Neural progenitor cell (in vitro differentiated cells): ENCODE results near the gene SCYGR1.

Experiments
- EZH2 ChIP-seq: fragments of 200-600 bp; sonication (generic); IDR thresholded peaks from 2 replicates; pipeline ENCODE4 v1.6.1; 2017; ENCODE audit warnings: antibody characterized with exemption, mild to moderate bottlenecking, moderate library complexity
- TF ChIP-seq, protein P1 (sequence below): fragments of 200-600 bp; sonication (generic); IDR thresholded peaks from 2 replicates; pipeline ENCODE4 v1.5.1; 2017; ENCODE audit warnings: antibody characterized with exemption, mild to moderate bottlenecking

- TF ChIP-seq, protein P1, sequence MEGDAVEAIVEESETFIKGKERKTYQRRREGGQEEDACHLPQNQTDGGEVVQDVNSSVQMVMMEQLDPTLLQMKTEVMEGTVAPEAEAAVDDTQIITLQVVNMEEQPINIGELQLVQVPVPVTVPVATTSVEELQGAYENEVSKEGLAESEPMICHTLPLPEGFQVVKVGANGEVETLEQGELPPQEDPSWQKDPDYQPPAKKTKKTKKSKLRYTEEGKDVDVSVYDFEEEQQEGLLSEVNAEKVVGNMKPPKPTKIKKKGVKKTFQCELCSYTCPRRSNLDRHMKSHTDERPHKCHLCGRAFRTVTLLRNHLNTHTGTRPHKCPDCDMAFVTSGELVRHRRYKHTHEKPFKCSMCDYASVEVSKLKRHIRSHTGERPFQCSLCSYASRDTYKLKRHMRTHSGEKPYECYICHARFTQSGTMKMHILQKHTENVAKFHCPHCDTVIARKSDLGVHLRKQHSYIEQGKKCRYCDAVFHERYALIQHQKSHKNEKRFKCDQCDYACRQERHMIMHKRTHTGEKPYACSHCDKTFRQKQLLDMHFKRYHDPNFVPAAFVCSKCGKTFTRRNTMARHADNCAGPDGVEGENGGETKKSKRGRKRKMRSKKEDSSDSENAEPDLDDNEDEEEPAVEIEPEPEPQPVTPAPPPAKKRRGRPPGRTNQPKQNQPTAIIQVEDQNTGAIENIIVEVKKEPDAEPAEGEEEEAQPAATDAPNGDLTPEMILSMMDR: no peak
- no peak for TF ChIP-seq EZH2
Measured at GRCh38 chr2:227349989-227350612, 37.6 kb downstream of the SCYGR1 start.
